GM10266 (cell line): ENCODE measurements around the gene SLC39A5.

Experiments used
- DNase-seq: peaks from one replicate; pipeline ENCODE4 v3.0.0; 2012; ENCODE audit errors: extremely low spot score
- CTCF ChIP-seq: IDR thresholded peaks from 2 replicates; pipeline ENCODE4 v1.5.1; 2012; ENCODE audit warnings: mild to moderate bottlenecking, low read depth; ENCODE audit not compliant: control insufficient read depth, insufficient read depth; ENCODE audit errors: missing control alignments

Gene SLC39A5

GRCh38 chr12:56223571-56224101 lies 6.2 kb upstream of the SLC39A5 start:
- no peak for DNase-seq
- TF ChIP-seq CTCF: no peak

DNA sequence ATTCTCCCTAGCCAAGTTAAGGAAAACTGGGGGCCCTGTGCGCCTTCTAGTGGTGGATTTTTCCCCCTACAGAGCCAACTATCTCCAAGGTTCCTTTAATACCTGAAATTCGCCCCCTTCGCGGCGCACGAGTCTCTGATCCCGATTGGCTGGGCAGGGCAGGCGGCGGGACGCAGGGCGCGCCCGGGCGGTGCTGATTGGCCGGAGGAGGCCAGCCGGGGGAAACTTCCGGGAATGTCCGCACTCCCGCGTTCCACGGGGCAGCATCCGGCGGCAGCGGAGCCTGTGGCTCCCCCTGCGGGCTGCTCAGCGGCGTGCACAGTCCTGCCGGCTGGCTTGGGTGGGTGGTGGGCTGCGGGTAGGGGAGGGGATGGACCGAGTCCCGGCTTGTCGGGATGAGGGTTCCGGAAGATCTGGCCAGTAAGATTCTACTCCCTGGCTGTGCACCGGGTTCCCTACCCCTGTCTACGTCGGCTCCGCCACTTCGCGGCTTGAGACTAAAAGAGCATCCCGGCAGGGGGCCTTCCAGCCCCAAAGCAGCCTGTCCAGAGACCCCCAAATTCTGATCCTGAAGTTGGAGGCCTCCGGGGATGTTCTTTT lies 5.6 kb upstream of the SLC39A5 start, which contains the start of gene NABP2:
NABP2 (plus strand) TSS at position 241 of the 600 bp plus-strand sequence. CDS start 515 bp downstream, outside the sequence.
- peak; percentile 85 for TF ChIP-seq CTCF
- DNase-seq: peak; percentile 98

DNA sequence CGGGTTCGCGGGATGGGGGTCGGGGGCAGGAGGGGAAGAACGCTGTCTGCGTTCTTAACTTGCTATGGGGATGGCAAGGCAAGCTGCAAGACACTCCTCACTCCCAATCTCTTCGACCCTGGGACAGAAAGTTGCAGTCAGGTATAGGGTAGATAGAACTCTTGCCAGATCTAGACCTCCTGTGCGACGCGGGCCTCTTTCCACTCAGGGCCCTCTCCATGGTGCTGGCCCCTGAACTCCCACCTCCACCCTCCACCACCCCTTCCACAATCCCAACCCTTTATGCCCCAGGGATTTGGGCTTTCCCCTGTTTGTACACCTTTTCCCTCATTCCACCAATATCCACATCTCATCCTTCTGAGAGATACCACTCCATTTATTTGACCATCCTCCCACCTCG lies 4.9 kb upstream of the SLC39A5 start:
- no peak for DNase-seq
- no peak for TF ChIP-seq CTCF

- no peak for TF ChIP-seq CTCF
- no peak for DNase-seq
Measured at GRCh38 chr12:56229082-56229481, 769 bp upstream of the SLC39A5 start.

GRCh38 chr12:56230432-56231183 lies 757 bp downstream of the SLC39A5 start:
- DNase-seq: peak; percentile 7
- TF ChIP-seq CTCF: no peak

DNA sequence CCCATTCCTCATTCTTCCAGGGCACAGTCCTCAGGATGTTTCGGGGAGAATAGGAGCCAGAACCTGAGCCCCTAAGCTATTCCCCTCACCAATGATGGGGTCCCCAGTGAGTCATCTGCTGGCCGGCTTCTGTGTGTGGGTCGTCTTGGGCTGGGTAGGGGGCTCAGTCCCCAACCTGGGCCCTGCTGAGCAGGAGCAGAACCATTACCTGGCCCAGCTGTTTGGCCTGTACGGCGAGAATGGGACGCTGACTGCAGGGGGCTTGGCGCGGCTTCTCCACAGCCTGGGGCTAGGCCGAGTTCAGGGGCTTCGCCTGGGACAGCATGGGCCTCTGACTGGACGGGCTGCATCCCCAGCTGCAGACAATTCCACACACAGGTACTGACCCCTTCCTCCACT lies 1.3 kb downstream of the SLC39A5 start:
- TF ChIP-seq CTCF: no peak

More for the DNA sequence above, 1.3 kb downstream of the SLC39A5 start:
- no peak for DNase-seq
